Measurements from ENCODE around the gene DCDC2. TPM values are rescaled to one million over a fixed set of nuclear protein-coding genes. Genes with fewer than 3 reads are reported as not detected.
A peak's percentile ranks its signal among the peaks of the same experiment; 100 is the strongest.
"Not testable (repeated sequence)": the region's sequence is repeated elsewhere in the genome, so short reads cannot be mapped to it uniquely, and the experiment has no call there.

DCDC2 gene
- total RNA-seq, 1 donor from 2014 or later: 1.4 TPM

DNA sequence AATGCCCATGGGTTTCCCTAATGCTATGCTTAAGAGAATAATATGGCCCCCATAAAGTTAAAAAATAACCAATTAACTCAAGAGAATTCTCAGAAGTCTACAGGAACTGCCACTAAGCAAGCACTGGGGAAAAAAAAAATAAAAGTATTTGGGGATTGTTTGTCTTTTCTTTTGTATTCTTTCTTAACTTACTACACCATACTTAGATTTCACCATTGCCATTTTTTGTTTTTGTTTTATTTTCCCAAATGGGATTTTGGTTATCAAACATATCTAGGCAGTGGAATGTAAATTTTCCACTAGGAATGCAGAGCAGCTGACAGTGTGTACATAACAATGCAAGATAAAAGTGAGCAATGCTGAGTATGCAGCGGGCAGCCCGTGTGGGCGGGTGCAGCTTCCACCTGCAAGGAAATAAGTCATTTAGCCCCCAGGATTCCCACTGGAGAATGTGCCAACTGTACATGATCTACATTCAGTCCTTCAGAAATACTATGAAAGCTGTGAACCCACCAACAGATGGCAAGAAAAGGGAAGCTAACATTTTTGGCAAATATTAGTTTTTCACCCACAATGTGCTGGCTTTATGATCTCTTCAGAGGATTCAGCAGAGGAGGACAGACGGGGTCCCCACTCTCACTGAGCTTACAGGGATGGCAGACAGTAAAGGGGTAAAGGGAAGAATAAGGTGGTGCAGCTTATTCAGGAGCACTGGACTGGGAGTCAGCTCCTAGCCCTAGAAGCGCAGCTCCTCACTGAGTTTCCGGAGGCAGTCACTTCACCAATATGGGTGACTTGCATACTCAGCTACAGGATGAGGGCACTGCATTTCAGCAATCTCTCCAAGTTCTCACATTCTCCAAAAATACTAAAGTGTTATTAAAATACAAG, 44.4 kb downstream of the DCDC2 start:
- peak overlapping the region; percentile 88 for H3K27ac Mint-ChIP-seq
- peaks cover 14% of the 10 kb centered on the region for H3K4me1 Mint-ChIP-seq
- peaks cover 9% of the 10 kb centered on the region for H3K36me3 Mint-ChIP-seq
- no peak overlapping the region for H3K4me3 Mint-ChIP-seq
- no peak for DNase-seq (ENCODE audit: low spot score in 2 of 2, unreplicated experiment in 2 of 2)
- H3K27me3 Mint-ChIP-seq (ENCODE audit: low read depth): no peaks in the 10 kb centered on the region
- TF ChIP-seq, protein P1, sequence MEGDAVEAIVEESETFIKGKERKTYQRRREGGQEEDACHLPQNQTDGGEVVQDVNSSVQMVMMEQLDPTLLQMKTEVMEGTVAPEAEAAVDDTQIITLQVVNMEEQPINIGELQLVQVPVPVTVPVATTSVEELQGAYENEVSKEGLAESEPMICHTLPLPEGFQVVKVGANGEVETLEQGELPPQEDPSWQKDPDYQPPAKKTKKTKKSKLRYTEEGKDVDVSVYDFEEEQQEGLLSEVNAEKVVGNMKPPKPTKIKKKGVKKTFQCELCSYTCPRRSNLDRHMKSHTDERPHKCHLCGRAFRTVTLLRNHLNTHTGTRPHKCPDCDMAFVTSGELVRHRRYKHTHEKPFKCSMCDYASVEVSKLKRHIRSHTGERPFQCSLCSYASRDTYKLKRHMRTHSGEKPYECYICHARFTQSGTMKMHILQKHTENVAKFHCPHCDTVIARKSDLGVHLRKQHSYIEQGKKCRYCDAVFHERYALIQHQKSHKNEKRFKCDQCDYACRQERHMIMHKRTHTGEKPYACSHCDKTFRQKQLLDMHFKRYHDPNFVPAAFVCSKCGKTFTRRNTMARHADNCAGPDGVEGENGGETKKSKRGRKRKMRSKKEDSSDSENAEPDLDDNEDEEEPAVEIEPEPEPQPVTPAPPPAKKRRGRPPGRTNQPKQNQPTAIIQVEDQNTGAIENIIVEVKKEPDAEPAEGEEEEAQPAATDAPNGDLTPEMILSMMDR (IDR thresholded peaks at IDR 0.05; ENCODE audit: unreplicated experiment): no peak
- peaks cover 16% of the 10 kb centered on the region for H3K9me3 Mint-ChIP-seq

DNA sequence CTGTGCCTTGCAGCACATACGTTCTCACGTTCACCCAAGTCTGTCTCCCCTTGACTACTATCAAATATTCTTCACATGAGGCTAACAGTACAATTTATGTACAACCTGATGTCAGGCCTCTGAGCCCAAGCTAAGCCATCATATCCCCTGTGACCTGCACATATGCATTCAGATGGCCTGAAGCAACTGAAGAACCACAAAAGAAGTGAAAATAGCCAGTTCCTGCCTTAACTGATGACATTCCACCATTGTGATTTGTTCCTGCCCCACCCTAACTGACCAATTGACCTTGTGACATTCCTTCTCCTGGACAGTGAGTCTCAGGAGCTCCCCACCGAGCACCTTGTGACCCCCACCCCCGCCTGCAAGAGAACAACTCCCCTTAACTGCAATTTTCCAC, 46.1 kb downstream of the DCDC2 start:
- not testable (repeated sequence) for H3K27me3 Mint-ChIP-seq (ENCODE audit: low read depth); H3K36me3 Mint-ChIP-seq; DNase-seq (ENCODE audit: low spot score in 2 of 2, unreplicated experiment in 2 of 2); H3K4me3 Mint-ChIP-seq; H3K27ac Mint-ChIP-seq
- peaks cover 14% of the 10 kb centered on the region for H3K4me1 Mint-ChIP-seq
- peaks cover 15% of the 10 kb centered on the region for H3K9me3 Mint-ChIP-seq

DNA sequence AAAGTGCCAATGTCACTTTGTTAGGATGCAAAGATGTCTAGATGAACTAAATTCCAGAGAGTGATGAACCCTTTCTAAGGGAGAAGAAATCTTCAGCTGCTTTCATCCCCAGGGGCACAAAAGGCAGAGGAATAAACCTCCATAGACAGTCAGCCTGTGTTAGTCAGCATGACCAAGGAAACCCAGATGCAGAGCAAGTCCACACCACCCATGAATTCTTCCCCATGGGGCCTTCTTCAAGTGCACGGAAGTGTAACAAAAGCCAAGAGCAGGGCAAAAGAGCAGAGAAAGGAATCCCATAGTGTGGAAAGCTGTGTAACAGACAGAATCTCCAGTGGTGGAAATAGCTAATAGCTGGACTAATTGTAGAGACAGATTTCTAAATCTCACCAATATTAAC, 50.0 kb downstream of the DCDC2 start:
- no peak overlapping the region for H3K4me3 Mint-ChIP-seq
- no peaks in the 10 kb centered on the region for H3K27me3 Mint-ChIP-seq (ENCODE audit: low read depth)
- no peak for DNase-seq (ENCODE audit: low spot score in 2 of 2, unreplicated experiment in 2 of 2)
- H3K4me1 Mint-ChIP-seq: peaks cover 5% of the 10 kb centered on the region
- peaks cover 9% of the 10 kb centered on the region for H3K36me3 Mint-ChIP-seq
- H3K27ac Mint-ChIP-seq: no peak overlapping the region
- H3K9me3 Mint-ChIP-seq: peaks cover 15% of the 10 kb centered on the region
- TF ChIP-seq, protein P1 (IDR thresholded peaks at IDR 0.05; ENCODE audit: unreplicated experiment): no peak

DNA sequence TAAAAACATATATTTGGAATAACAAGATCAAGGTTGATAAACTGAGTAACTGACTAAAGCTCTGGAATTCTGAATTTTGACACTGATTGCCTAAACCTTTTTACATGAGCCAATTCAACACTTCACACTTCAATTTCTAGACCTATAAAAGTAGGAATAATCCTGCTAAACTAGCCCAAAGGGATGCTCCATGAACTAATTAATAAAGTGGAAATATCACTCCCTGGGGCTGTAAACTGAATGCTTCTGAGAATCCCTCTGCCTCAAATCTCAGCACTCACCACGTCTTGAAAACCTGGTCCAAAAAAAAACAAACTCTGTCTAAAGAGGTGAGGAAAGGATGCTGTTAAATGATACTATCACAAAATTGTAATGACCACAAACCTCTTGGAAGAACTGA, 50.9 kb downstream of the DCDC2 start:
- DNase-seq (ENCODE audit: low spot score in 2 of 2, unreplicated experiment in 2 of 2): no peak
- H3K4me3 Mint-ChIP-seq: no peak overlapping the region
- peaks cover 7% of the 10 kb centered on the region for H3K36me3 Mint-ChIP-seq
- no peaks in the 10 kb centered on the region for H3K27me3 Mint-ChIP-seq (ENCODE audit: low read depth)
- H3K4me1 Mint-ChIP-seq: peaks cover 8% of the 10 kb centered on the region
- H3K9me3 Mint-ChIP-seq: peaks cover 12% of the 10 kb centered on the region
- H3K27ac Mint-ChIP-seq: no peak overlapping the region
- TF ChIP-seq, protein P1 (IDR thresholded peaks at IDR 0.05; ENCODE audit: unreplicated experiment): no peak

DNA sequence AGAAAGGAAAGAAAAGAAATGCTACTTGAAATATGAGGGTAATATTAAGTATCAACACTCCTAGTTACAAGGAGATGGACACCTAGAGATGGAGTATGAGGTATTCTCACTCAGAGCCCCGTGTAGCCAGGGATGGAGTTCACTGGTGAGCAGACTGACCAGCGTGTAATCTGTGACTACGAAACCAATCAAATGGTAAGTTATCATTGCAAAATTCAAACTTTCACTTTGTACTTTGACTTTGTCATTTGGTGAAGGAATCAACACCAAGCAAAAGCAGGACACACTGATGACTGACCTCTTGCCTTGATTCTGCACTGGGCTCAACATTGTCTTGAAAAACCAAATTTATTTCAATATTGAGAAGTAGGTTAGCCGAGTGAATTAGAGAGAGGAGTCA, 51.8 kb downstream of the DCDC2 start:
- H3K4me1 Mint-ChIP-seq: peaks cover 12% of the 10 kb centered on the region
- DNase-seq (ENCODE audit: low spot score in 2 of 2, unreplicated experiment in 2 of 2): no peak
- H3K4me3 Mint-ChIP-seq: no peak overlapping the region
- H3K36me3 Mint-ChIP-seq: peaks cover 2% of the 10 kb centered on the region
- no peak overlapping the region for H3K27ac Mint-ChIP-seq
- H3K27me3 Mint-ChIP-seq (ENCODE audit: low read depth): no peaks in the 10 kb centered on the region
- TF ChIP-seq, protein P1 (IDR thresholded peaks at IDR 0.05; ENCODE audit: unreplicated experiment): no peak
- peaks cover 8% of the 10 kb centered on the region for H3K9me3 Mint-ChIP-seq

DNA sequence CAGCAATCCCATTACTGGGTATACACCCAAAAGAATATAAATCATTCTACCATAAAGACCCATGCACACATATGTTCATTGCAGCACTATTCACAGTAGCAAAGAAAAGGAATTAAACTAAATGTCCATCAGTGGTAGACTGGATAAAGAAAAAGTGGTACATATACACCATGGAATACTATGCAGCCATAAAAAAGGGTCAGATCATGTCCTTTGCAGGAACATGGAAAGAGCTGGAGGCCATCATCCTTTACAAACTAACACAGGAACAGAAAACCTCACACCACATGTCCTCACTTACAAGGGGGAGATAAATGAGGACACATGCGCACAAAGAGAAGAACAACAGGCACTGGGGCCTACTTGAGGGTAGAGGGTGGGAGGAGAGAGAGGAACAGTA, 60.9 kb downstream of the DCDC2 start:
- TF ChIP-seq, protein P1 (IDR thresholded peaks at IDR 0.05; ENCODE audit: unreplicated experiment): no peak
- Mint-ChIP-seq H3K27me3 (ENCODE audit: low read depth) (no peaks in the 10 kb centered on the region), H3K27ac (no peak overlapping the region), H3K4me3 (no peak overlapping the region), H3K36me3 (peaks cover 9% of the 10 kb centered on the region), H3K9me3 (peaks cover 33% of the 10 kb centered on the region), H3K4me1 (peaks cover 4% of the 10 kb centered on the region)
- no peak for DNase-seq (ENCODE audit: low spot score in 2 of 2, unreplicated experiment in 2 of 2)

DNA sequence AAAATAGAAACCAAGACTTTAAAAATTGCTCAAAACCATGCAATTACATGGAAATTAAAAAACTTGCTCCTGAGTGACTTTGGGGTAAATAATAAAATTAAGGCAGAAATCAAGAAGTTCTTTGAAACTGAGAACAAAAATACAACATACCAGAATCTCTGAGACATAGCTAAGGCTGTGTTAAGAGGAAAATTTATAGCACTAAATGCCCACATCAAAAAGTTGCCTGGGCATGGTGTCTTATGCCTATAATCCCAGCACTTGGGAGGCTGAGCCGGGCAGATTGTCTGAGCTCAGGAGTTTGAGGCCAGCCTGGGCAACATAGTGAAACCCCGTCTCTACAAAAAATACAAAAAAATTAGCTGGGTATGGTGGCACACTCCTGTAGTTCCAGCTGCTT, 64.0 kb downstream of the DCDC2 start:
- not testable (repeated sequence) for H3K27me3 Mint-ChIP-seq (ENCODE audit: low read depth); H3K4me3 Mint-ChIP-seq; DNase-seq (ENCODE audit: low spot score in 2 of 2, unreplicated experiment in 2 of 2); H3K27ac Mint-ChIP-seq; H3K36me3 Mint-ChIP-seq; H3K4me1 Mint-ChIP-seq
- peaks cover 33% of the 10 kb centered on the region for H3K9me3 Mint-ChIP-seq
